ENCODE results near the gene SPTBN1. TPM values are rescaled to one million over a fixed set of nuclear protein-coding genes. Genes with fewer than 3 reads are reported as not detected.

Gene SPTBN1
- 283 and 435 TPM in 2 replicates for total RNA-seq
- polyA plus RNA-seq: 125 and 143 TPM in 2 replicates

DNA sequence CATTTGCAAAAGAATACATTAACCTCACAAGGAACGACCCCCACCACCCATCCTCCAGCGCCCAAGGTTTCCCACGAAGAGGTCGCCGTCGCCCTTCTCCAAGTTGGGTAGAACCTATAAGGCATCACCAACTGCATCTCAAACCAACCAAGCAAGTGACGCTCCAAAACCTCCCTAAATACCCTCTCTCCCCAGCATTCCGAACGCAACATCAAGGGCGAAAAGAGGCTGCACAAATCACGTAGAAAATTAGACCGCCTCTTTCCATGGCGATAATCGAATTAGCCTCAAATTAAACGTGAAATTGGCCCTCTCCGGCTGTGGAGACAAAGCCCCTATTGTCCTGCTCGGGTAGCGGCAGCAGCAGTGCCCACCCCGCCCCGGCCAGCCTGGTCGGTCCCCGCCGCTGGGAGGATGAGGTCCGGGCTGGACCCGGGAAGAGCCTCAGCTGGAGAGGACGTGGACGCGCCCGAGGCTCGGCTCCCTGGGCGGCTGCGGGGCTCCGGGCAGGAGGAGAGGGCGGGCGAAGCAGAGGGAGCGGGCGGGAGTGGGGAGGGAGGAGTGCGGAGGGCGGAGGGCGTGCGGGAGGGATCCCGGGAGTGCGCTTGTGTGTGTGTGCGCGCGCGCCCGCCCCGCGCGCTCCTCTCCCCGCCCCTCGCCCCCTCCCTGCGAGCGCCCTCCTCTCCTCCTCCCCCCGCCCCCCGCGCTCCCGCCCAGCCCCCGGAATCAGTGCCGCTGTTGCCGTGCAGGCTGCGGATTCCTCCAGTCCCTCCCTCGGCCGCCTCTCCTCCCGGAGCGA, at the start of gene SPTBN1:
SPTBN1 (plus strand) TSS at position 765 of the 799 bp plus-strand sequence. CDS start 70,092 bp downstream, outside the sequence.
- Histone ChIP-seq H3K4me1 (ENCODE audit: low read depth) (peaks cover 24% of the 10 kb centered on the region), H3K4me3 (peak within 1 kb of the TSS; percentile 98), H3K36me3 (no peaks in the 10 kb centered on the region), H3K9me3 (ENCODE audit: low read depth) (no peaks in the 10 kb centered on the region), H3K27me3 (no peaks in the 10 kb centered on the region), H3K27ac (peak within 1 kb of the TSS; percentile 90)
- DNase-seq (ENCODE audit: low read depth in 1 of 2, low spot score in 1 of 2): peak; percentile 93 to 98
- TF ChIP-seq CTCF (IDR thresholded peaks at IDR 0.05; ENCODE audit: low read depth, low read length): no peak

DNA sequence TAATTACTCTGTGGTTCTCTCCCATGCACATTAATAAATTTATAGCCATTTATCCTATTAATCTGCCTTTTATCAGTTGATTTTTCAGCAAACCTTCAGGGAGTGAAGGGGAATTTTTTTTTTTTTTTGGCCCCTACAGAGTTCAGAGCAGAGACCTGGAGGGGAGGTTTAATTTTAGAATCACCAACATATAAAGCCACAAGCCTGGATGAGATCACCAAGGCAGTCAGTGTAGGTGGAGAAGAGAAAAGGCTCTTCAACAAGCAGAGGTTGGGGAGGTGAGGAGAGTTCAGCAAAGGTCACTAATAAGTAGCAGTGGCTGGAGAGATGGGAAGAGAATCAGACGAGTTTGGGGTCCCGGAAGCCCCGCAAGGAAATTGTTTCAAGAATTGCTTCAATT, 48.4 kb upstream of the SPTBN1 start:
- peak in 1 of 2 donors; percentile 32 for DNase-seq (ENCODE audit: low read depth in 1 of 2, low spot score in 1 of 2)
- no peaks in the 10 kb centered on the region for H3K36me3 ChIP-seq
- no peaks in the 10 kb centered on the region for H3K9me3 ChIP-seq (ENCODE audit: low read depth)
- no peak for TF ChIP-seq CTCF (IDR thresholded peaks at IDR 0.05; ENCODE audit: low read depth, low read length)
- peak overlapping the region; percentile 77 for H3K27ac ChIP-seq
- H3K4me1 ChIP-seq (ENCODE audit: low read depth): peaks cover 38% of the 10 kb centered on the region
- H3K27me3 ChIP-seq: no peaks in the 10 kb centered on the region
- no peak overlapping the region for H3K4me3 ChIP-seq

DNA sequence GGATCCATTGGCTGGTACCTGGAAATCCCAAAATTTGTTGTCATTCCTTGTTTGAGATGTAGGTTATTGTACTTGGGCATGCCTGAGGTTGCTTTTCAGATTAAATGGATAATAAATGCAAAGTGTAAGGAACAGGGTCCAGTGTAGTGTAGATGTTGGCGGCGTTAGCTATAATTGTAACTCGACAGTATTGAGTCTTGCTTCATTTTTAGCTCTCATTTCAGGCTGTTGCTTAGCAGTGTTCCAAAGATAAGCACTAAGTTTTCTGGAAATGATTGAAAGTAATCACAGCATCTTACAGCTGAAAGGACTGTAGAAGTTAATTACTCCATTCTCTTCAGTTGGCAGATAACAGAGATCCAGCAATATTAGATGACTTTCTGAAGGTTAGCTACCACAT, 47.8 kb upstream of the SPTBN1 start:
- peaks cover 38% of the 10 kb centered on the region for H3K4me1 ChIP-seq (ENCODE audit: low read depth)
- H3K36me3 ChIP-seq: no peaks in the 10 kb centered on the region
- no peak for TF ChIP-seq CTCF (IDR thresholded peaks at IDR 0.05; ENCODE audit: low read depth, low read length)
- no peaks in the 10 kb centered on the region for H3K27me3 ChIP-seq
- DNase-seq (ENCODE audit: low read depth in 1 of 2, low spot score in 1 of 2): no peak
- peak overlapping the region; percentile 77 for H3K27ac ChIP-seq
- no peaks in the 10 kb centered on the region for H3K9me3 ChIP-seq (ENCODE audit: low read depth)
- H3K4me3 ChIP-seq: no peak overlapping the region

- peak in 1 of 2 donors; percentile 22 for DNase-seq (ENCODE audit: low read depth in 1 of 2, low spot score in 1 of 2)
These were observed 46.4 kb upstream of the SPTBN1 start for GRCh38 chr2:54409752-54410151.

GRCh38 chr2:54411801-54412354, 44.2 kb upstream of the SPTBN1 start:
- TF ChIP-seq CTCF (IDR thresholded peaks at IDR 0.05; ENCODE audit: low read depth, low read length): no peak
- DNase-seq (ENCODE audit: low read depth in 1 of 2, low spot score in 1 of 2): peak in 1 of 2 donors; percentile 36

More at GRCh38 chr2:54409752-54410151, 46.4 kb upstream of the SPTBN1 start:
- Histone ChIP-seq H3K27ac (no peak overlapping the region), H3K4me1 (ENCODE audit: low read depth) (peaks cover 38% of the 10 kb centered on the region), H3K36me3 (no peaks in the 10 kb centered on the region), H3K9me3 (ENCODE audit: low read depth) (no peaks in the 10 kb centered on the region), H3K4me3 (no peak overlapping the region), H3K27me3 (no peaks in the 10 kb centered on the region)
- no peak for TF ChIP-seq CTCF (IDR thresholded peaks at IDR 0.05; ENCODE audit: low read depth, low read length)

More at GRCh38 chr2:54411801-54412354, 44.2 kb upstream of the SPTBN1 start:
- no peaks in the 10 kb centered on the region for H3K9me3 ChIP-seq (ENCODE audit: low read depth)
- H3K27ac ChIP-seq: no peak overlapping the region
- H3K36me3 ChIP-seq: no peaks in the 10 kb centered on the region
- H3K4me1 ChIP-seq (ENCODE audit: low read depth): peaks cover 38% of the 10 kb centered on the region
- H3K4me3 ChIP-seq: no peak overlapping the region
- no peaks in the 10 kb centered on the region for H3K27me3 ChIP-seq
